Adrenal gland (tissue), 12 donors: Measurements from ENCODE around the gene PRKG1. TPM values are rescaled to one million over a fixed set of nuclear protein-coding genes. Genes with fewer than 3 reads are reported as not detected.

Source experiments
- DNase-seq, 7 donors: peaks; one replicate each; pipeline ENCODE4 v3.0.0-alpha.2; 2019 to 2020
- H3K27ac ChIP-seq, 5 donors: fragments of 200-600 bp; sonication (generic) in 4 of 5; 1 replicate in 3 of 5; 2 replicates in 2 of 5; pipeline versions ENCODE4 v1.5.1 to v1.8.0; 2016 to 2020; ENCODE audit warnings: mild to moderate bottlenecking in 1 of 5
- H3K27me3 ChIP-seq: fragments of 200-600 bp; 2 replicates; pipeline ENCODE4 v1.8.0; 2021
- H3K36me3 ChIP-seq, 2 donors: fragments of 200-600 bp; replicated peaks in 1 of 2; 1 replicate in 1 of 2; 2 replicates in 1 of 2; pipeline versions ENCODE4 v1.5.1 to v1.8.0; 2018 to 2022
- H3K4me1 ChIP-seq, 2 donors: fragments of 200-600 bp; replicated peaks in 1 of 2; 1 replicate in 1 of 2; 2 replicates in 1 of 2; pipeline versions ENCODE4 v1.5.1 to v1.8.0; 2018 to 2021
- H3K4me3 ChIP-seq, 4 donors: fragments of 200-600 bp; sonication (generic) in 3 of 4; one replicate each; pipeline ENCODE4 v1.5.1; 2016 to 2018
- H3K9me3 ChIP-seq, 3 donors: fragments of 200-600 bp; sonication (generic) in 1 of 3; replicated peaks in 1 of 3; 1 replicate in 2 of 3; 2 replicates in 1 of 3; pipeline versions ENCODE4 v1.5.1 to v1.8.0; 2016 to 2021
- POLR2A ChIP-seq, 2 donors: fragments of 450-650 bp; IDR thresholded peaks; one replicate each; pipeline ENCODE4 v1.6.1; 2017; ENCODE audit warnings: antibody characterized with exemption in 2 of 2, mild to moderate bottlenecking in 2 of 2, moderate library complexity in 1 of 2
- WGBS, 4 donors: extraction: QIAGEN DNeasy Blood & Tissue Kit in 2 of 4; methylation state at CpG; one replicate each; pipeline versions ENCODE4 v1.1.5 to v1.1.7; 2013 to 2017; 5-methylcytosine and 5-hydroxymethylcytosine counted together
- intact Hi-C, 2 donors: fragments of 100-400 bp; cut with DNase I; formaldehyde crosslinking; loops; one replicate each; pipeline versions ENCODE4 v1.14.1 to v1.15.0; 2022 to 2023
- polyA plus RNA-seq, 3 donors: library from polyadenylated mRNA; stranded (reverse); fragments of 200-250 nt in 2 of 3; fragments of 350-450 nt in 1 of 3; fragmentation: Illumina TruSeq in 1 of 3; extraction: RNeasy Lipid Tissue Mini Kit (QIAGEN cat#74804) in 1 of 3; gene quantifications; one replicate each; pipeline ENCODE4 v1.2.3, GENCODE V29; 2013 to 2014
- total RNA-seq, 9 donors: library from RNA; depleted of rRNA in 4 of 9; stranded (reverse); fragments of >200 nt in 4 of 9; fragments of 120-200 nt in 1 of 9; fragmentation: NEBNext Ultra II Directional in 1 of 9; extraction: Animal tissue kit (Norgen Biotek cat#: 25700) in 1 of 9; gene quantifications; one replicate each; pipeline versions ENCODE4 v1.1.0 to v1.2.4, GENCODE V29; 2013 to 2023
- TF ChIP-seq, protein P1 (sequence below), 6 experiments: fragments of 450-650 bp in 4 of 6; fragments of 200-600 bp in 2 of 6; sonication (generic) in 1 of 6; IDR thresholded peaks; 1 replicate in 5 of 6; 2 replicates in 1 of 6; pipeline versions ENCODE4 v1.5.1 to v1.8.0; 2016 to 2021; ENCODE audit warnings: antibody characterized with exemption in 6 of 6, mild to moderate bottlenecking in 2 of 6, moderate library complexity in 1 of 6
- donor health status: healthy with polysubstance abuse.
- donor health status: Bipolar disorder and iron deficiency.
- donor health status: DM: yes; HTN: yes; CAD: no.
- donor health status: DM: no; HTN: no; CAD: no.
- donor health status: DM: no; HTN: no; CAD: no.
- donor health status: DM: yes; HTN: yes; CAD: no.

Gene PRKG1
- total and polyA plus RNA-seq, 12 donors: 6.9 to 104 (median 29.7) TPM

DNA sequence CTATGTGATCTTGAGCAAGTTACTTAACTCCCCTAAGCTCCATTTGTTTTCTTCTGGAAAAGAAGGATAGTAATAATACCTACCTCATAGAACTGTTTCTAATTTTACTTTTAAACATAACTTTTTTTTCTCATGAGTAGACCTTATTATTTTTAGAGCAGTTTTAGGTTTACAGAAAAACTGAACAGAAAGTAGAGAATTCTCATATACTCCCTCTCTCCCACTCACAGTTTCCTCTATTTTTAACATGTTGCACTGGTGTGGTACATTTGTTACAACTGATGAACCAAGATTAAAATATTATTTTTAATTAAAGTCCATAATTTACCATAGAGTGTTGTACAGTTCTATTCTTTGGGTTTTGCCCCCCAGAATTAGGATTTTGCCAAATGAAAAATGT is 846.4 kb downstream of the PRKG1 start:
- Histone ChIP-seq H3K36me3 (no peaks in the 10 kb centered on the region), H3K9me3 (no peaks in the 10 kb centered on the region), H3K27ac (no peak overlapping the region), H3K4me3 (no peak overlapping the region), H3K27me3 (no peaks in the 10 kb centered on the region), H3K4me1 (peaks cover 0 to 7% of the 10 kb centered on the region in 2 donors)
- DNase-seq: no peak
- TF ChIP-seq POLR2A (IDR thresholded peaks at IDR 0.05): no peak
- TF ChIP-seq, protein P1, sequence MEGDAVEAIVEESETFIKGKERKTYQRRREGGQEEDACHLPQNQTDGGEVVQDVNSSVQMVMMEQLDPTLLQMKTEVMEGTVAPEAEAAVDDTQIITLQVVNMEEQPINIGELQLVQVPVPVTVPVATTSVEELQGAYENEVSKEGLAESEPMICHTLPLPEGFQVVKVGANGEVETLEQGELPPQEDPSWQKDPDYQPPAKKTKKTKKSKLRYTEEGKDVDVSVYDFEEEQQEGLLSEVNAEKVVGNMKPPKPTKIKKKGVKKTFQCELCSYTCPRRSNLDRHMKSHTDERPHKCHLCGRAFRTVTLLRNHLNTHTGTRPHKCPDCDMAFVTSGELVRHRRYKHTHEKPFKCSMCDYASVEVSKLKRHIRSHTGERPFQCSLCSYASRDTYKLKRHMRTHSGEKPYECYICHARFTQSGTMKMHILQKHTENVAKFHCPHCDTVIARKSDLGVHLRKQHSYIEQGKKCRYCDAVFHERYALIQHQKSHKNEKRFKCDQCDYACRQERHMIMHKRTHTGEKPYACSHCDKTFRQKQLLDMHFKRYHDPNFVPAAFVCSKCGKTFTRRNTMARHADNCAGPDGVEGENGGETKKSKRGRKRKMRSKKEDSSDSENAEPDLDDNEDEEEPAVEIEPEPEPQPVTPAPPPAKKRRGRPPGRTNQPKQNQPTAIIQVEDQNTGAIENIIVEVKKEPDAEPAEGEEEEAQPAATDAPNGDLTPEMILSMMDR (IDR thresholded peaks at IDR 0.05): no peak
- intact Hi-C loops: no loop called here

DNA sequence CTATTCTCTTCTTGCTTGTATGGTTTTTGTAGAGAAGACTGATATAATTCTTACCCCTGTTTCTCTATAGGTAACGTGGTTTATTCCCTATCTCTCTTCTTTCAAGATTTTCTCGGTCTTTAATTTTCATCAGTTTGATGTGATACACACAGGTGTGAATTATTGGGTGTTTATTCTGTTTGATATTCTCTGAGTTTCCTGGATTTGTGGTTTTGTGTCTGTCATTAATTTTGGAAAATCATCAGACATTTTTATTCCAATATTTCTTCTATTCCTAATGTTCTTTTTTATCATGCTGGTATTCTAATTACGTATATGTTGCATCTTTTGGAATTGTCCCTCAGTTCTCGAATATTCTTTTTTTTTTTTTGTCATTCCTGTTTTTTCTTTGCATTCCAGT is 850.1 kb downstream of the PRKG1 start:
- H3K4me3 ChIP-seq: no peak overlapping the region
- TF ChIP-seq POLR2A (IDR thresholded peaks at IDR 0.05): no peak
- TF ChIP-seq, protein P1 (IDR thresholded peaks at IDR 0.05): no peak
- 92 to 98% (median 95%) methylated on average over 4 of the region's 4 CpGs for WGBS, 4 donors
- no peak overlapping the region for H3K27ac ChIP-seq
- no peak for DNase-seq
- H3K36me3 ChIP-seq: no peaks in the 10 kb centered on the region
- H3K4me1 ChIP-seq: peaks cover 0 to 2% of the 10 kb centered on the region in 2 donors
- intact Hi-C loops: no loop called here
- H3K27me3 ChIP-seq: no peaks in the 10 kb centered on the region
- H3K9me3 ChIP-seq: no peaks in the 10 kb centered on the region

DNA sequence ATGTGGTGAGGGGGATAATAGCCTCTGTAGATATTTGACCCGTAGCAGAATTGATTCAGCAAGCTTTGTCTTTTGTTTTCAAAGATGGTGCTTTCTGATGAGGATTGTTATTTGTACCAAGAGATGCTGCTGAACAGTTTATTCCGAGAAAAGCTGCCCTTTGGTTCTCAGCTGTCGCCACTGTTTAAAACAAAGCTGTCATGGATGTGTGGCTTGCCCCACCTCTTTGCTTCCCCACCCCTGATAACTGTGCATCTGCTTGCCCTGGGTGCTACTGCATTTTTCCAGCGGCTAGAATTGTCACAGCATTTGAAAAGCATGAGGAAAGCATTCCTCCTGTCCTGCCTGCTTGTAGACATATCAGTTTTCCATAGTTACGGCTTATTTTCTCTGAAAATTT is 852.0 kb downstream of the PRKG1 start:
- no peak overlapping the region for H3K4me3 ChIP-seq
- 86 to 90% (median 89%) methylated on average over 5 of the region's 5 CpGs for WGBS, 4 donors
- no peak overlapping the region for H3K27ac ChIP-seq
- H3K9me3 ChIP-seq: no peaks in the 10 kb centered on the region
- DNase-seq: no peak
- no peaks in the 10 kb centered on the region for H3K27me3 ChIP-seq
- peaks cover 0 to 2% of the 10 kb centered on the region in 2 donors for H3K4me1 ChIP-seq
- H3K36me3 ChIP-seq: no peaks in the 10 kb centered on the region
- TF ChIP-seq POLR2A (IDR thresholded peaks at IDR 0.05): no peak
- TF ChIP-seq, protein P1 (IDR thresholded peaks at IDR 0.05): no peak
- intact Hi-C loops: no loop called here

DNA sequence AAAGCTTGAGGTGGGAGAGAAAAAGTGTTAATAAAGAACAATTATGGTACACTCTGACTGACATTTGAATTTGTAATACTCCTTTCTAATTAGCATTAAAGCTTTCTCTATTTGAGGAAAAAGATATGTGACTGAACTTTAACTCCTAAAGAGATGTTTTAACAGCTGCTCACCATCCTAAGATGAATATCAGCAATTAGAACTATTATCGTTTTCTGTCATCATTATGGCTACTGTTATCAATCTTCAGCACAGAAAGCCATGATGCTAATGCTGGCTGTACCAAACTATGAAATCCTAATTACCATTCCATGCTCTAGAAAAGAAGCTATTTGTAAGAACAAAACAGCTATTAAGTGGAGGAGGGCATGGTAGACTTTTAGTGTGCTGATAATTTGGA is 853.9 kb downstream of the PRKG1 start:
- peaks cover 0 to 2% of the 10 kb centered on the region in 2 donors for H3K4me1 ChIP-seq
- no peak overlapping the region for H3K27ac ChIP-seq
- TF ChIP-seq, protein P1 (IDR thresholded peaks at IDR 0.05): no peak
- intact Hi-C loops: no loop called here
- DNase-seq: no peak
- no peaks in the 10 kb centered on the region for H3K36me3 ChIP-seq
- H3K4me3 ChIP-seq: no peak overlapping the region
- 58 to 72% (median 65%) methylated on average over 1 of the region's 1 CpG for WGBS, 4 donors
- H3K27me3 ChIP-seq: no peaks in the 10 kb centered on the region
- no peaks in the 10 kb centered on the region for H3K9me3 ChIP-seq
